HEK293 (cell line): Measurements from ENCODE around the gene PCDH9.

Experiments
- CTCF ChIA-PET: fragments of 350-600 bp; formaldehyde crosslinking; extraction: SDS; loops from one replicate; lab custom pipeline; 2021; ENCODE audit warnings: antibody characterized with exemption; lab: Yijun Ruan, JAX
- POLR2A ChIA-PET: fragments of 300-600 bp; formaldehyde crosslinking; extraction: SDS; loops from one replicate; lab custom pipeline; 2020; ENCODE audit warnings: antibody characterized with exemption, inconsistent platforms; lab: Yijun Ruan, JAX
- H3K27ac ChIP-seq: fragments of 200-500 bp; sonication (Bioruptor generic); 2 replicates; pipeline ENCODE4 v1.5.1; 2014; ENCODE audit warnings: low read depth, low read length, control low read depth, inconsistent platforms; ENCODE audit errors: extremely low read depth
- H3K36me3 ChIP-seq, 2 experiments: fragments of 200-500 bp in 1 of 2; sonication (Bioruptor generic) in 1 of 2; 1 replicate in 1 of 2; 2 replicates in 1 of 2; pipeline ENCODE4 v1.5.1; 2014 to 2017; ENCODE audit warnings: inconsistent platforms in 2 of 2, low read length in 2 of 2; ENCODE audit not compliant: control insufficient read depth in 2 of 2, insufficient read depth in 1 of 2
- H3K4me1 ChIP-seq: fragments of 200-500 bp; sonication (Bioruptor generic); 2 replicates; pipeline ENCODE4 v1.5.1; 2014; ENCODE audit warnings: mild to moderate bottlenecking, low read length, inconsistent platforms; ENCODE audit not compliant: control insufficient read depth, insufficient read depth
- H3K4me3 ChIP-seq: 2 replicates; pipeline ENCODE4 v1.5.1; 2011; ENCODE audit warnings: low read depth, mild to moderate bottlenecking, control low read depth, low read length, moderate library complexity
- H3K9me3 ChIP-seq: fragments of 200-500 bp; sonication (Bioruptor generic); 2 replicates; pipeline ENCODE4 v1.5.1; 2014; ENCODE audit warnings: low read depth, low read length, inconsistent platforms; ENCODE audit not compliant: control insufficient read depth, insufficient read depth
- GLI2 ChIP-seq: fragments of 450-650 bp; formaldehyde crosslinking; IDR thresholded peaks from 2 replicates; pipeline ENCODE4; 2017; ENCODE audit warnings: missing biosample characterization, missing genetic modification characterization, low read depth, borderline replicate concordance
- KLF10 ChIP-seq: fragments of 450-650 bp; IDR thresholded peaks from 2 replicates; pipeline ENCODE4 v1.5.1; 2018; ENCODE audit warnings: missing biosample characterization, mild to moderate bottlenecking, missing genetic modification characterization
- PRDM2 ChIP-seq: fragments of 450-650 bp; formaldehyde crosslinking; IDR thresholded peaks from 2 replicates; pipeline ENCODE4 v1.5.1; 2016; ENCODE audit warnings: missing biosample characterization, missing genetic modification characterization, borderline replicate concordance
- REPIN1 ChIP-seq: fragments of 450-650 bp; formaldehyde crosslinking; IDR thresholded peaks from 2 replicates; pipeline ENCODE4 v1.5.1; 2017; ENCODE audit warnings: missing biosample characterization, missing genetic modification characterization, low read depth
- ZBTB6 ChIP-seq: fragments of 450-650 bp; formaldehyde crosslinking; IDR thresholded peaks from 2 replicates; pipeline ENCODE4 v1.5.1; 2017; ENCODE audit warnings: missing biosample characterization, missing genetic modification characterization
- ZNF169 ChIP-seq: fragments of 450-650 bp; formaldehyde crosslinking; IDR thresholded peaks from 2 replicates; pipeline ENCODE4 v1.5.1; 2016; ENCODE audit warnings: missing biosample characterization, missing genetic modification characterization
- ZNF266 ChIP-seq: fragments of 450-650 bp; formaldehyde crosslinking; IDR thresholded peaks from 2 replicates; pipeline ENCODE4 v1.5.1; 2016; ENCODE audit warnings: missing biosample characterization, missing genetic modification characterization, low read depth
- ZNF280C ChIP-seq: fragments of 450-650 bp; formaldehyde crosslinking; IDR thresholded peaks from 2 replicates; pipeline ENCODE4 v1.5.1; 2016; ENCODE audit warnings: missing biosample characterization, missing genetic modification characterization
- ZNF423 ChIP-seq: fragments of 450-650 bp; formaldehyde crosslinking; IDR thresholded peaks from 2 replicates; pipeline ENCODE4 v1.5.1; 2016; ENCODE audit warnings: missing biosample characterization, missing genetic modification characterization
- ZNF433 ChIP-seq: fragments of 450-650 bp; formaldehyde crosslinking; IDR thresholded peaks from 2 replicates; pipeline ENCODE4 v1.5.1; 2016; ENCODE audit warnings: missing biosample characterization, missing genetic modification characterization, low read depth
- ZNF488 ChIP-seq: fragments of 450-650 bp; formaldehyde crosslinking; IDR thresholded peaks from 2 replicates; pipeline ENCODE4 v1.5.1; 2016; ENCODE audit warnings: missing biosample characterization, missing genetic modification characterization
- ZNF626 ChIP-seq: fragments of 450-650 bp; sonication (Bioruptor Pico); formaldehyde crosslinking; IDR thresholded peaks from 2 replicates; pipeline ENCODE4 v1.5.1; 2018; ENCODE audit warnings: missing biosample characterization, missing genetic modification characterization, inconsistent platforms
- ZNF677 ChIP-seq: fragments of 450-650 bp; IDR thresholded peaks from 2 replicates; pipeline ENCODE4 v1.5.0; 2018; ENCODE audit warnings: missing biosample characterization, mild to moderate bottlenecking, missing genetic modification characterization, moderate library complexity

The PCDH9 gene

GRCh38 chr13:66469745-66470144, 760.4 kb downstream of the PCDH9 start:
- POLR2A ChIA-PET: interaction anchor here (0.6 kb wide), 1 partner anchor 184 kb away, joined by 4 read pairs; no protein-coding TSS in a partner anchor
- Histone ChIP-seq H3K9me3 (no peaks in the 10 kb centered on the region), H3K4me1 (no peaks in the 10 kb centered on the region), H3K4me3 (no peak overlapping the region), H3K27ac (no peak overlapping the region), H3K36me3 (no peaks in the 10 kb centered on the region)
- TF ChIP-seq ZNF169 (tag by site-specific recombination) (no peak), ZNF488 (tag by site-specific recombination) (no peak), ZNF423 (tag by site-specific recombination) (no peak), ZNF626 (tag by site-specific recombination) (no peak)
- CTCF ChIA-PET: no interaction called here

GRCh38 chr13:66468656-66469055, 761.5 kb downstream of the PCDH9 start:
- POLR2A ChIA-PET: no interaction called here
- H3K4me1 ChIP-seq: no peaks in the 10 kb centered on the region

More at GRCh38 chr13:66468656-66469055, 761.5 kb downstream of the PCDH9 start:
- Histone ChIP-seq H3K9me3 (no peaks in the 10 kb centered on the region), H3K27ac (no peak overlapping the region), H3K36me3 (no peaks in the 10 kb centered on the region), H3K4me3 (no peak overlapping the region)
- TF ChIP-seq ZNF266 (no peak), ZBTB6 (tag by site-specific recombination) (no peak), ZNF433 (no peak), REPIN1 (tag by site-specific recombination) (no peak), PRDM2 (tag by site-specific recombination) (no peak), KLF10 (tag by site-specific recombination) (no peak), ZNF677 (tag by site-specific recombination) (no peak), GLI2 (no peak), ZNF280C (tag by site-specific recombination) (no peak)
- CTCF ChIA-PET: no interaction called here
